NCI-H2029 treated with DMSO at 0.1 percent for 48 hours (cell line): ENCODE measurements around the gene FANCC.

Source experiments
- DNase-seq: peaks from one replicate; lab custom pipeline; 2025; lab: John Stamatoyannopoulos, UW

FANCC gene

GRCh38 chr9:95317119-95317892 is at the start of gene FANCC:
TSS of gene FANCC (minus strand) at chr9:95317709. CDS start at chr9:95249291, 68,418 bp downstream.
- peak; percentile 65 for DNase-seq

GRCh38 chr9:95366731-95367325 is 49.3 kb upstream of the FANCC start:
- no peak for DNase-seq

GRCh38 chr9:95365766-95366165 is 48.3 kb upstream of the FANCC start:
- no peak for DNase-seq

GRCh38 chr9:95363051-95363841 is 45.7 kb upstream of the FANCC start:
- no peak for DNase-seq

GRCh38 chr9:95360866-95361265 is 43.4 kb upstream of the FANCC start:
- no peak for DNase-seq

GRCh38 chr9:95357316-95357715 is 39.8 kb upstream of the FANCC start:
- no peak for DNase-seq

- DNase-seq: no peak
Measured at GRCh38 chr9:95355500-95355899, 38.0 kb upstream of the FANCC start.

- DNase-seq: no peak
Measured at GRCh38 chr9:95351051-95351450, 33.5 kb upstream of the FANCC start.

GRCh38 chr9:95350266-95350665 is 32.8 kb upstream of the FANCC start:
- DNase-seq: no peak

- no peak for DNase-seq
Measured at GRCh38 chr9:95349091-95350038, 31.9 kb upstream of the FANCC start.

- no peak for DNase-seq
Measured at GRCh38 chr9:95346021-95346420, 28.5 kb upstream of the FANCC start.

- no peak for DNase-seq
Measured at GRCh38 chr9:95344735-95345325, 27.3 kb upstream of the FANCC start.

- no peak for DNase-seq
Measured at GRCh38 chr9:95343725-95344287, 26.3 kb upstream of the FANCC start.

GRCh38 chr9:95342571-95342970 is 25.1 kb upstream of the FANCC start:
- no peak for DNase-seq

- no peak for DNase-seq
Measured at GRCh38 chr9:95341293-95341962, 23.9 kb upstream of the FANCC start.

GRCh38 chr9:95338243-95338642 is 20.7 kb upstream of the FANCC start:
- DNase-seq: no peak

- no peak for DNase-seq
Measured at GRCh38 chr9:95336281-95336680, 18.8 kb upstream of the FANCC start.

GRCh38 chr9:95333426-95333825 is 15.9 kb upstream of the FANCC start:
- no peak for DNase-seq

GRCh38 chr9:95332860-95333259 is 15.4 kb upstream of the FANCC start:
- DNase-seq: no peak

- no peak for DNase-seq
Measured at GRCh38 chr9:95330720-95331404, 13.4 kb upstream of the FANCC start.
